ENCODE results near the gene ISCA1.
"Not testable (repeated sequence)": the region's sequence is repeated elsewhere in the genome, so short reads cannot be mapped to it uniquely, and the experiment has no call there.

ISCA1 gene

GRCh38 chr9:86282077-86282978 lies at the start of gene ISCA1:
TSS of gene ISCA1 (minus strand) at chr9:86282538. CDS start at chr9:86282458, 80 bp downstream.
- peak; percentile 99 for DNase-seq

GRCh38 chr9:86330186-86330585 lies 47.8 kb upstream of the ISCA1 start:
- DNase-seq, result no peak

GRCh38 chr9:86329649-86330048 lies 47.3 kb upstream of the ISCA1 start:
- DNase-seq, result no peak

GRCh38 chr9:86328156-86328555 lies 45.8 kb upstream of the ISCA1 start:
- no peak for DNase-seq

- no peak for DNase-seq
These were observed 44.2 kb upstream of the ISCA1 start for GRCh38 chr9:86326536-86326935.

GRCh38 chr9:86324901-86325300 lies 42.6 kb upstream of the ISCA1 start:
- DNase-seq, result no peak

GRCh38 chr9:86324308-86324707 lies 42.0 kb upstream of the ISCA1 start:
- no peak for DNase-seq

- DNase-seq, result no peak
These were observed 40.8 kb upstream of the ISCA1 start for GRCh38 chr9:86322973-86323644.

GRCh38 chr9:86321373-86321772 lies 39.0 kb upstream of the ISCA1 start:
- no peak for DNase-seq

- no peak for DNase-seq
These were observed 35.8 kb upstream of the ISCA1 start for GRCh38 chr9:86318187-86318586.

GRCh38 chr9:86315078-86315477 lies 32.7 kb upstream of the ISCA1 start:
- no peak for DNase-seq

- DNase-seq, result not testable (repeated sequence)
These were observed 30.6 kb upstream of the ISCA1 start for GRCh38 chr9:86312959-86313358.

GRCh38 chr9:86308687-86309086 lies 26.3 kb upstream of the ISCA1 start:
- DNase-seq, result no peak

- DNase-seq, result no peak
These were observed 21.9 kb upstream of the ISCA1 start for GRCh38 chr9:86304236-86304730.

- peak; percentile 38 for DNase-seq
These were observed 21.1 kb upstream of the ISCA1 start for GRCh38 chr9:86303316-86303975.

- DNase-seq, result no peak
These were observed 19.3 kb upstream of the ISCA1 start for GRCh38 chr9:86301686-86302085.

- DNase-seq, result no peak
These were observed 18.4 kb upstream of the ISCA1 start for GRCh38 chr9:86300701-86301100.

- no peak for DNase-seq
These were observed 16.5 kb upstream of the ISCA1 start for GRCh38 chr9:86298873-86299272.

- not testable (repeated sequence) for DNase-seq
These were observed 8.0 kb upstream of the ISCA1 start for GRCh38 chr9:86290341-86290740.

- DNase-seq, result no peak
These were observed 6.3 kb upstream of the ISCA1 start for GRCh38 chr9:86288499-86289198.

GRCh38 chr9:86287013-86287412 lies 4.7 kb upstream of the ISCA1 start:
- DNase-seq, result no peak

GRCh38 chr9:86286278-86286677 lies 3.9 kb upstream of the ISCA1 start:
- no peak for DNase-seq

- no peak for DNase-seq
These were observed 2.9 kb upstream of the ISCA1 start for GRCh38 chr9:86285261-86285660.
